ENCODE data around the gene HELZ. TPM values are rescaled to one million over a fixed set of nuclear protein-coding genes. Genes with fewer than 3 reads are reported as not detected.

HELZ gene
- total RNA-seq: 100 to 1,000 TPM in 2 of 7 donors, 10 to 100 TPM in 5; 74.2 to 154 (median 92.6) TPM
- 1 to 10 TPM; 2.5 to 4.2 (median 2.8) TPM for polyA plus RNA-seq
- long read RNA-seq, donor 1, partial matches to known transcripts: 0 of 1 reads
- long read RNA-seq, donor 1, other reads (novel, unspliced or antisense): 0 of 1 reads
- long read RNA-seq, donor 2, full-length matches to known transcripts: 1 of 1 reads
- long read RNA-seq, donor 2, partial matches to known transcripts: 0 of 1 reads
- long read RNA-seq, donor 2, other reads (novel, unspliced or antisense): 0 of 1 reads

- Histone ChIP-seq H3K36me3 (peaks cover 0 to 20% (median 2%) of the 10 kb centered on the region in 6 donors), H3K27ac (peak within 1 kb of the TSS; percentile 63 to 95 (median 90)), H3K27me3 (replicated peaks in 1 of 7) (peaks cover 0 to 12% (median 0%) of the 10 kb centered on the region in 7 donors), H3K9me3 (no peaks in the 10 kb centered on the region), H3K4me3 (peak within 1 kb of the TSS; percentile 68 to 98 (median 94)), H3K4me1 (peaks cover 38 to 71% (median 57%) of the 10 kb centered on the region in 6 donors)
- peak; percentile 92 for DNase-seq
- no peak for TF ChIP-seq POLR2A (IDR thresholded peaks at IDR 0.05)
- TF ChIP-seq CTCF (IDR thresholded peaks at IDR 0.05 in 8 of 11, conservative IDR thresholded peaks at IDR 0.05 in 3 of 11): no peak
- peak; percentile 38 to 72 (median 66) for TF ChIP-seq POLR2AphosphoS5 (IDR thresholded peaks at IDR 0.05)
- 0 to 1% (median 0%) methylated on average over 30 to 67 of the region's 67 CpGs for WGBS, 5 donors
- intact Hi-C loops (cut with DNase I; ENCODE audit: low total_unique reads): no loop called here
These were observed at the start of gene HELZ for GRCh38 chr17:67245073-67245693. Gene HELZ (minus strand): TSS chr17:67245196. CDS start chr17:67218804, 26,392 bp downstream.

GRCh38 chr17:67293251-67294203, 48.5 kb upstream of the HELZ start:
- Histone ChIP-seq H3K27ac (peak overlapping the region in 1 of 8 donors; percentile 15), H3K4me3 (peak overlapping the region in 2 of 8 donors; percentile 10 to 51), H3K27me3 (replicated peaks in 1 of 7) (no peaks in the 10 kb centered on the region), H3K4me1 (peaks cover 0 to 40% (median 24%) of the 10 kb centered on the region in 6 donors), H3K9me3 (no peaks in the 10 kb centered on the region), H3K36me3 (no peaks in the 10 kb centered on the region)
- TF ChIP-seq POLR2AphosphoS5 (IDR thresholded peaks at IDR 0.05): peak in 2 of 3 donors; percentile 46 to 71
- TF ChIP-seq CTCF (IDR thresholded peaks at IDR 0.05 in 8 of 11, conservative IDR thresholded peaks at IDR 0.05 in 3 of 11): peak; percentile 73 to 90 (median 86)
- no peak for TF ChIP-seq POLR2A (IDR thresholded peaks at IDR 0.05)
- peak; percentile 90 for DNase-seq
- 39 to 47% (median 42%) methylated on average over 29 to 32 of the region's 32 CpGs for WGBS, 5 donors
- intact Hi-C loops (cut with DNase I; ENCODE audit: low total_unique reads): no loop called here

- H3K4me3 ChIP-seq: no peak overlapping the region
- H3K9me3 ChIP-seq: no peaks in the 10 kb centered on the region
- H3K27ac ChIP-seq: no peak overlapping the region
- TF ChIP-seq POLR2AphosphoS5 (IDR thresholded peaks at IDR 0.05) (no peak), POLR2A (IDR thresholded peaks at IDR 0.05) (no peak), CTCF (IDR thresholded peaks at IDR 0.05 in 8 of 11, conservative IDR thresholded peaks at IDR 0.05 in 3 of 11) (no peak)
- H3K4me1 ChIP-seq: peaks cover 0 to 44% (median 27%) of the 10 kb centered on the region in 6 donors
- DNase-seq: no peak
- H3K36me3 ChIP-seq: no peaks in the 10 kb centered on the region
- H3K27me3 ChIP-seq (replicated peaks in 1 of 7): no peaks in the 10 kb centered on the region
- intact Hi-C loops (cut with DNase I; ENCODE audit: low total_unique reads): no loop called here
- WGBS, 5 donors: 80 to 91% (median 88%) methylated on average over 11 of the region's 11 CpGs
These were observed 45.8 kb upstream of the HELZ start for GRCh38 chr17:67290711-67291291.
